ENCODE measurements around the gene MRPL14. TPM values are rescaled to one million over a fixed set of nuclear protein-coding genes. Genes with fewer than 3 reads are reported as not detected.

MRPL14 gene
- total RNA-seq, 1 donor from 2014 or later = 61.8 TPM

DNA sequence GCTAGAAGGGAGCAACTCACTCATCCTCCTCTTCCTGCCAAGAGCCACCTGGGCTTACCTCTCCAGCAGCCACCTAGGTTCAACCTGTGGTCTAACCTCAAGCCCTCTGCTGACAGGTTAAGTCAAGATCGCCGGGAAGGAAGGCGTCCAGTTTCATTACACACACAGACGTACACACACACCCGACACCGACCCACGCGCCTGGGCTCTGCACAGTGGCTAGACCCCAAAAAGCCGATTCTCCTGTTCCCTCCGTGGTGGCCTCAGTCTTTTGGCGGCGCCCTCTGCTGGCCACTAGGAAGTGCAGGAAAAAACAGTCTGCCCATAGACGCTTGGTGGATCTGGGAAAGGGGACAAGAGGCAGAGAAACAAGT lies 52.8 kb downstream of the MRPL14 start:
- peak overlapping the region in 1 of 2 donors; percentile 54 for H3K27ac ChIP-seq
- peak; percentile 85 to 94 (median 86) for TF ChIP-seq CTCF (IDR thresholded peaks at IDR 0.05)
- peaks cover 4 to 26% of the 10 kb centered on the region in 2 donors for H3K4me1 ChIP-seq
- H3K27me3 ChIP-seq = no peaks in the 10 kb centered on the region
- peak in 1 of 2 donors; percentile 83 for DNase-seq (ENCODE audit: low spot score in 2 of 2)
- H3K4me3 ChIP-seq = peak overlapping the region in 1 of 2 donors; percentile 71
- intact Hi-C loops (cut with DNase I) = loop anchor here (1.0 kb wide), 2 partner anchors 72 to 305 kb away; no protein-coding TSS in a partner anchor
- no peaks in the 10 kb centered on the region for H3K36me3 ChIP-seq
- no peaks in the 10 kb centered on the region for H3K9me3 ChIP-seq

GRCh38 chr6:44073612-44074438 lies 53.4 kb downstream of the MRPL14 start:
- no peak for DNase-seq (ENCODE audit: low spot score in 2 of 2)
- H3K27ac ChIP-seq = peak overlapping the region; percentile 13 to 54
- H3K4me3 ChIP-seq = peak overlapping the region; percentile 57 to 71
- TF ChIP-seq CTCF (IDR thresholded peaks at IDR 0.05) = no peak
- H3K27me3 ChIP-seq = no peaks in the 10 kb centered on the region
- intact Hi-C loops (cut with DNase I) = loop anchor here (1.0 to 2.0 kb wide), 3 partner anchors 15 to 305 kb away; no protein-coding TSS in a partner anchor
- H3K9me3 ChIP-seq = no peaks in the 10 kb centered on the region
- no peaks in the 10 kb centered on the region for H3K36me3 ChIP-seq
- H3K4me1 ChIP-seq = peaks cover 4 to 26% of the 10 kb centered on the region in 2 donors

GRCh38 chr6:44072959-44073611 lies 54.2 kb downstream of the MRPL14 start:
- intact Hi-C loops (cut with DNase I) = loop anchor here (2.0 kb wide), 1 partner anchor 14 kb away; no protein-coding TSS in a partner anchor

DNA sequence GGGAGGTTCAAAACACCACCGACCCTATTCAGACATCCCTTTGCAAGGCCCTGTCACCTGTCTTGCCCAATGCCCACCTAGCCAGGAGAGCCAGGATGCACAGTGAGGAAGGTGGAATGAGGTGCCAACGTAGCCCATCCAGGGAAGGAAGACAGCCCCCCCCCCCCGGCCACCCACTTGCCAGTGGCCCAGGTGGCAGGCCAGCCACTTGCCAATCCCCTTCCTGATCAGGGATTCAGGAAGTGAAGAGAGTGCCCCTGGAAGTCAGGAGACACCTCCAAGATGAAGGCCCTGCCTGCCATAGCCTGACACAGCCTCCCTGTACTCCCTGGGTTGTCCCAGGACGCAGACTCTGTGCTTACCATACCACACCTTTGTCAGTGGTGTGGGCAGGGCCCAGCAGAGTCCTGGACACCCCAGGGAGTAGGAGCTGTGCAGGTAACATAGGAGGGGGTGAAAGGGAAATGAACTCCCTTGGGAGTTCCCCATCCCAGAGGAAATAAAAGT lies 54.7 kb downstream of the MRPL14 start:
- Histone ChIP-seq H3K4me1 (peaks cover 4 to 26% of the 10 kb centered on the region in 2 donors), H3K36me3 (no peaks in the 10 kb centered on the region), H3K27ac (peak overlapping the region; percentile 54 to 55), H3K27me3 (no peaks in the 10 kb centered on the region), H3K4me3 (peak overlapping the region; percentile 57 to 71), H3K9me3 (no peaks in the 10 kb centered on the region)
- intact Hi-C loops (cut with DNase I) = loop anchor here (2.0 kb wide), 1 partner anchor 14 kb away; no protein-coding TSS in a partner anchor
- no peak for TF ChIP-seq CTCF (IDR thresholded peaks at IDR 0.05)
- no peak for DNase-seq (ENCODE audit: low spot score in 2 of 2)

More at GRCh38 chr6:44072959-44073611, 54.2 kb downstream of the MRPL14 start:
- peak in 1 of 2 donors; percentile 83 for DNase-seq (ENCODE audit: low spot score in 2 of 2)
- no peaks in the 10 kb centered on the region for H3K27me3 ChIP-seq
- no peaks in the 10 kb centered on the region for H3K9me3 ChIP-seq
- H3K4me3 ChIP-seq = peak overlapping the region; percentile 57 to 71
- no peaks in the 10 kb centered on the region for H3K36me3 ChIP-seq
- TF ChIP-seq CTCF (IDR thresholded peaks at IDR 0.05) = no peak
- peak overlapping the region; percentile 54 to 55 for H3K27ac ChIP-seq
- peaks cover 4 to 26% of the 10 kb centered on the region in 2 donors for H3K4me1 ChIP-seq

DNA sequence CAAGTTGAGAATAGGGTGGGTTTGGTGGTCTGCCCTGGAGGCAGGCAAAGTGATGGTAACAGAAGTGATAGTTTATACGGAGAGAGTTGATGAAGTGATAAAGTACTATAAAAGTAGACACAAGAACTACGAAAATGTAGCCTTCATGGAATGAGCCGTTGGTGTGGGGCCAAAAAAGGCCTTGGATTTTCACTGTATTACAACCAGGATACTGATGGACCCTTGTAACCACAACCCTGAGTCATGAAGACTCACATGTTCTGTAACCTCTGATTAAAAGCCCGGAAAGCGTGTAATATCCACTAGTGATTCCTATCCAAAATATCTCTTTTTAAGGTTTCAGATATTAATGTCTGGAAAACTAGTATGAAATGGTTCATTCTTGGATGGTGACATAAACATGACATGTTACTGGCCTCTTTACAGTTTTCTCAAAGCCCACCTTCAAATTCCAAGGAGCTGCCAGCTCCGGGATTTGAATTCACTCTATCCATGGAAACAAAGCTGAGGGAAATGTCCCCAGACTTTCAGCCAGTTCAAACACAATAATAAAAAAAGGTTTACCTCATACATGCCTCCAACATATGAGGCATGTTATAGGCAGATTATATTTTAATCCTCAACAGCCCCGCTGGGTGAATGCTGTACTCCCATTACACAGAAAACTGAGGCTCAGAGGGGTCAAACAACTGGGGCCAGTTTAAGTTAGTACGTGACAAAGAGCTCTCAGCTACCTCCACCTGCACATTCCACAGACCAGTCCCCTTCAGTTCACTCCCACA lies 55.4 kb downstream of the MRPL14 start:
- Histone ChIP-seq H3K27me3 (no peaks in the 10 kb centered on the region), H3K4me1 (peaks cover 4 to 25% of the 10 kb centered on the region in 2 donors), H3K36me3 (no peaks in the 10 kb centered on the region), H3K27ac (peak overlapping the region; percentile 54 to 55), H3K4me3 (no peak overlapping the region), H3K9me3 (no peaks in the 10 kb centered on the region)
- TF ChIP-seq CTCF (IDR thresholded peaks at IDR 0.05) = no peak
- intact Hi-C loops (cut with DNase I) = loop anchor here (2.0 kb wide), 1 partner anchor 13 kb away; no protein-coding TSS in a partner anchor
- DNase-seq (ENCODE audit: low spot score in 2 of 2) = no peak
